K562 treated with DMSO at 1 percent for 48 hours (cell line): ENCODE measurements around the gene MARCHF7. TPM values are rescaled to one million over a fixed set of nuclear protein-coding genes. Genes with fewer than 3 reads are reported as not detected.

Experiments used
- total RNA-seq: library from RNA; unstranded; fragments of 300-600 nt; gene quantifications from 2 replicates; pipeline ENCODE4 v1.2.3, GENCODE V29; 2022; ENCODE audit warnings: low replicate concordance; ENCODE audit errors: extremely low read depth

The MARCHF7 gene
- not detected in 2 replicates for total RNA-seq

GRCh38 chr2:159712143-159712928 lies at the start of gene MARCHF7:
TSS of gene MARCHF7 (plus strand) at chr2:159712506. CDS start at chr2:159729023, 16,517 bp downstream.

Other genes starting within 250 kb of the MARCHF7 start
- gene BAZ2B, start 96.0 kb upstream of the MARCHF7 start, total RNA-seq: not detected in 2 replicates
- not detected in 2 replicates for gene CD302, start 85.7 kb downstream of the MARCHF7 start, total RNA-seq
- gene LY75, start 192.2 kb downstream of the MARCHF7 start, total RNA-seq: not detected in 2 replicates